Mammary epithelial cell (primary cell): Measurements from ENCODE around the gene CDH12.

Experiments
- CTCF ChIP-seq, 2 donors: IDR thresholded peaks in 1 of 2; conservative IDR thresholded peaks in 1 of 2; 2 replicates each; pipeline ENCODE4 v1.5.1; 2011 to 2012; ENCODE audit warnings: inconsistent platforms in 2 of 2, low read length in 2 of 2, mild to moderate bottlenecking in 2 of 2, control low read depth in 1 of 2, low read depth in 1 of 2; ENCODE audit not compliant: insufficient read depth in 1 of 2; ENCODE audit errors: extremely low read depth in 1 of 2
- EZH2 ChIP-seq: IDR thresholded peaks from 2 replicates; pipeline ENCODE4 v1.6.1; 2012; ENCODE audit warnings: low read length, inconsistent platforms, borderline replicate concordance

DNA sequence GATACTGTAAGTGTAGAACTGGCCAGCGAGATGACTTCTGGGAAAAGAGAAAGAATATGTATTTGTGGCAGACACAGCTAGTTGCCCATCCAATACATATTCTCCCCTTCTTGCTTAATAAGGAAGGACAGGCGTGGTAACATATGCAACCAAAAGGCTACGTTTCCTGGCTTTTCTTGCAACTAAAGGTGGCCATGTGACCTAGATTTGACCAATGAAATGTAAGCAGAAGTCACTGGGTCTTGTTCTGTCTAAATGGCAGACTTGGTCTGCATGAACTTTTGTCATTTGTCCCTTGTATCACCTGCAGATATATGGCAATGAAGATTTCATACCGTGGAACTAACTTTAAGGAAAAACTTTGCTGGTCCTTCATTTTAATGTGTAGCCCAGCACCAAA lies 183.8 kb downstream of the CDH12 start:
- TF ChIP-seq CTCF (conservative IDR thresholded peaks at IDR 0.05 in 1 of 2, IDR thresholded peaks at IDR 0.05 in 1 of 2; ENCODE audit: extremely low read depth in 1 of 2, insufficient read depth in 1 of 2, low read depth in 1 of 2, low read length in 2 of 2) (no peak), EZH2 (no peak)
